Mammary microvascular endothelial cell (primary cell): Measurements from ENCODE around the gene ASTE1. TPM values are rescaled to one million over a fixed set of nuclear protein-coding genes. Genes with fewer than 3 reads are reported as not detected.

Experiments
- total RNA-seq: library from RNA; depleted of rRNA; stranded (reverse); fragments of >200 nt; gene quantifications from 2 replicates; pipeline ENCODE4 v1.2.3, GENCODE V29; 2015

The ASTE1 gene, protein sequence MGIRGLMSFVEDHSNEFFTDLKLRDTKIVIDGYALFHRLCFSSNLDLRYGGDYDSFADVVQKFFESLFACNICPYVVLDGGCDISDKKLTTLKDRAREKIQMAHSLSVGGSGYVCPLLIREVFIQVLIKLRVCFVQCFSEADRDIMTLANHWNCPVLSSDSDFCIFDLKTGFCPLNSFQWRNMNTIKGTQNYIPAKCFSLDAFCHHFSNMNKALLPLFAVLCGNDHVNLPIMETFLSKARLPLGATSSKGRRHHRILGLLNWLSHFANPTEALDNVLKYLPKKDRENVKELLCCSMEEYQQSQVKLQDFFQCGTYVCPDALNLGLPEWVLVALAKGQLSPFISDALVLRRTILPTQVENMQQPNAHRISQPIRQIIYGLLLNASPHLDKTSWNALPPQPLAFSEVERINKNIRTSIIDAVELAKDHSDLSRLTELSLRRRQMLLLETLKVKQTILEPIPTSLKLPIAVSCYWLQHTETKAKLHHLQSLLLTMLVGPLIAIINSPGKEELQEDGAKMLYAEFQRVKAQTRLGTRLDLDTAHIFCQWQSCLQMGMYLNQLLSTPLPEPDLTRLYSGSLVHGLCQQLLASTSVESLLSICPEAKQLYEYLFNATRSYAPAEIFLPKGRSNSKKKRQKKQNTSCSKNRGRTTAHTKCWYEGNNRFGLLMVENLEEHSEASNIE
- total RNA-seq, result 4.6 and 5.2 TPM in 2 replicates

DNA sequence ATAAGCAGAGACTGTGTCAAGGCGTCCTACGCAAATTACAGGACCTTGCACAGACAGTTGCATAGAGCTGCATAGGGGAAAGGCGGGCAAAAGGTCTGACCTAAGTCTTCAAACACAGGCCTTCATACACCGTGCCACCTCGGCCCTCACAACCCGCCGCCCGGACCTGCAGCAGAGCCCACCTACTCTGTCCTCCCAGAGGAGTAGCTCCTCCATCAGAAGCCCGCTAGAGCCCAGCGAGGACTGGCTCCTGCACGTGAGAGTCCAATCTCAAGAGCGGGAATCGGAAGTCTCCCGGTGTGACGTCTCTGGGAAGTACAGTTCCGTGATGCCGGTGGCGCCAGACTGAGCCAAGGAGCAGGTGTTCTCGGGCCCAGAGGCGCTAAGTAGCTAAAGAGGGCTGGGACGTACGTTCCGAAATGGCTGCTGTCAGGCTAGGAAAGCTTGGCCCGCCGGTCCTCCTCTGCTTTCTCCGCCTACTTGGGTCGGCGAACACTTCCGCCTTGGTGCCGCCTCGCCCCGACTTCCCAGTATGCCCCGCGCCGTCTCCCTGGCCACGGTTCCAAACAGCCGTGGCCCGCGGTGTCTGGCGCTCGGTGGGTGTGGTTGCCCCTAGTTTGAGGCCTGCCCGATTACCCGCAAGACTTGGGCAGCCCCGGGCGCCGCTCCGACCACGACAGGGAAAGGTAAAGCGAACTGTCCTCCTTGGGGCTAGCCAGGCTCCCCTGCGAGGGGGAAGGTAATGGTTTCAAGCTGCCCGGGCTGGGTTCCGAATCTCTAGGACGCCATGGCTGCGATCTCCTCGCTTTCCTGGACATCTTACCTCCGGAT is at the start of gene ASTE1, which contains the start of gene NEK11:
ASTE1 (minus strand) TSS at position 505 of the 831 bp plus-strand sequence. CDS start 1,519 bp downstream, outside the sequence.
NEK11 (plus strand) TSS at position 557 of the 831 bp plus-strand sequence. CDS start 2,832 bp downstream, outside the sequence.

Other genes with a start within 250 kb of the ASTE1 start
- 34.4 and 45.0 TPM in 2 replicates for gene ATP2C1, start 132.7 kb downstream of the ASTE1 start, total RNA-seq
- gene NEK11, start 52 bp upstream of the ASTE1 start, total RNA-seq, result 1.1 and 1.4 TPM in 2 replicates